ENCODE measurements around the gene RFWD3. TPM values are rescaled to one million over a fixed set of nuclear protein-coding genes. Genes with fewer than 3 reads are reported as not detected.
A peak's percentile ranks its signal among the peaks of the same experiment; 100 is the strongest.

RFWD3 gene
- total and polyA plus RNA-seq, 2 of the 13 experiments (the other 11 are each of a cell fraction or from before 2014, with no cell fraction given) = 23.4 to 62.6 TPM

DNA sequence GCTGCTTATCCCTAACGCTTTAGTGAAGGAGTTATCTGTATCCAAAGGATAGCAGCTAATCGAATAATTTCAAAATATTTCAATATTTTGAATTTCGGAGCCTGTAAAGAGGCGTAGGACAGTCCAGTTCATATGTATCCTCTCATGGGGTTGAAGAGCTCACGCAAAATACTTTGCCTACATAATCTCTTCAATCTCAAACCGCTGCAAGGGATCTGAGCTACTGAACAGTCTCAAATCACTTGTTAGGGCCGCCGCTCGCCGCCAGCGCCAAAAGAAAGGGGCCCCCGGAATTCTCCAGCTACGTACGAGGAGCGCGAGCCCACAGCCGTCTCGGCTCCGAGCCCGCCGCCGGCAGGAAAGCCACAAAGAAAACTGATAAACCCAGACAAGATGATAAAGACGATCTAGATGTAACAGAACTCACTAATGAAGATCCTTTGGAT is 601 bp upstream of the RFWD3 start (continued):
- TF ChIP-seq ZNF784 (CRISPR knock-in tag; IDR thresholded peaks at IDR 0.05; ENCODE audit: borderline replicate concordance) = 0 out of 2 replicates have a peak, but pooled peaks have one; percentile 11
- TF ChIP-seq ZBTB20 (CRISPR knock-in tag; IDR thresholded peaks at IDR 0.05; ENCODE audit: borderline replicate concordance, low read depth) = no peak
- TF ChIP-seq ONECUT2 (CRISPR knock-in tag; IDR thresholded peaks at IDR 0.05) = 0 out of 2 replicates have a peak, but pooled peaks have one; percentile 12
- no peak for TF ChIP-seq RFX5 (IDR thresholded peaks at IDR 0.05; ENCODE audit: low read depth, low read length)
- TF ChIP-seq, protein P1, sequence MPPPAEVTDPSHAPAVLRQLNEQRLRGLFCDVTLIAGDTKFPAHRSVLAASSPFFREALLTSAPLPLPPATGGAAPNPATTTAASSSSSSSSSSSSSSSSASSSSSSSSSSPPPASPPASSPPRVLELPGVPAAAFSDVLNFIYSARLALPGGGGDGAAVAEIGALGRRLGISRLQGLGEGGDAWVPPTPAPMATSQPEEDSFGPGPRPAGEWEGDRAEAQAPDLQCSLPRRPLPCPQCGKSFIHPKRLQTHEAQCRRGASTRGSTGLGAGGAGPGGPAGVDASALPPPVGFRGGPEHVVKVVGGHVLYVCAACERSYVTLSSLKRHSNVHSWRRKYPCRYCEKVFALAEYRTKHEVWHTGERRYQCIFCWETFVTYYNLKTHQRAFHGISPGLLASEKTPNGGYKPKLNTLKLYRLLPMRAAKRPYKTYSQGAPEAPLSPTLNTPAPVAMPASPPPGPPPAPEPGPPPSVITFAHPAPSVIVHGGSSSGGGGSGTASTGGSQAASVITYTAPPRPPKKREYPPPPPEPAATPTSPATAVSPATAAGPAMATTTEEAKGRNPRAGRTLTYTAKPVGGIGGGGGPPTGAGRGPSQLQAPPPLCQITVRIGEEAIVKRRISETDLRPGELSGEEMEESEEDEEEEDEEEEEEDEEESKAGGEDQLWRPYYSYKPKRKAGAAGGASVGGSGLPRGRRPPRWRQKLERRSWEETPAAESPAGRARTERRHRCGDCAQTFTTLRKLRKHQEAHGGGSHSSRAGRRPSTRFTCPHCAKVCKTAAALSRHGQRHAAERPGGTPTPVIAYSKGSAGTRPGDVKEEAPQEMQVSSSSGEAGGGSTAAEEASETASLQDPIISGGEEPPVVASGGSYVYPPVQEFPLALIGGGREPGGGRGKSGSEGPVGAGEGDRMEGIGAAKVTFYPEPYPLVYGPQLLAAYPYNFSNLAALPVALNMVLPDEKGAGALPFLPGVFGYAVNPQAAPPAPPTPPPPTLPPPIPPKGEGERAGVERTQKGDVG (CRISPR knock-in tag; IDR thresholded peaks at IDR 0.05; ENCODE audit: borderline replicate concordance) = no peak
- TF ChIP-seq, protein P2, sequence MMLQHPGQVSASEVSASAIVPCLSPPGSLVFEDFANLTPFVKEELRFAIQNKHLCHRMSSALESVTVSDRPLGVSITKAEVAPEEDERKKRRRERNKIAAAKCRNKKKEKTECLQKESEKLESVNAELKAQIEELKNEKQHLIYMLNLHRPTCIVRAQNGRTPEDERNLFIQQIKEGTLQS (CRISPR knock-in tag; IDR thresholded peaks at IDR 0.05) = no peak
- peak; percentile 34; the same call in 1 of the 2 replicates for TF ChIP-seq ERF (CRISPR knock-in tag; IDR thresholded peaks at IDR 0.05)
- no peak for TF ChIP-seq FOXA1 (IDR thresholded peaks at IDR 0.05)
- TF ChIP-seq FOXA1 (CRISPR knock-in tag; IDR thresholded peaks at IDR 0.05) = no peak
- TF ChIP-seq ZNF768 (CRISPR knock-in tag; IDR thresholded peaks at IDR 0.05) = peak; percentile 21; the same call in 1 of the 2 replicates
- TF ChIP-seq, protein P3, sequence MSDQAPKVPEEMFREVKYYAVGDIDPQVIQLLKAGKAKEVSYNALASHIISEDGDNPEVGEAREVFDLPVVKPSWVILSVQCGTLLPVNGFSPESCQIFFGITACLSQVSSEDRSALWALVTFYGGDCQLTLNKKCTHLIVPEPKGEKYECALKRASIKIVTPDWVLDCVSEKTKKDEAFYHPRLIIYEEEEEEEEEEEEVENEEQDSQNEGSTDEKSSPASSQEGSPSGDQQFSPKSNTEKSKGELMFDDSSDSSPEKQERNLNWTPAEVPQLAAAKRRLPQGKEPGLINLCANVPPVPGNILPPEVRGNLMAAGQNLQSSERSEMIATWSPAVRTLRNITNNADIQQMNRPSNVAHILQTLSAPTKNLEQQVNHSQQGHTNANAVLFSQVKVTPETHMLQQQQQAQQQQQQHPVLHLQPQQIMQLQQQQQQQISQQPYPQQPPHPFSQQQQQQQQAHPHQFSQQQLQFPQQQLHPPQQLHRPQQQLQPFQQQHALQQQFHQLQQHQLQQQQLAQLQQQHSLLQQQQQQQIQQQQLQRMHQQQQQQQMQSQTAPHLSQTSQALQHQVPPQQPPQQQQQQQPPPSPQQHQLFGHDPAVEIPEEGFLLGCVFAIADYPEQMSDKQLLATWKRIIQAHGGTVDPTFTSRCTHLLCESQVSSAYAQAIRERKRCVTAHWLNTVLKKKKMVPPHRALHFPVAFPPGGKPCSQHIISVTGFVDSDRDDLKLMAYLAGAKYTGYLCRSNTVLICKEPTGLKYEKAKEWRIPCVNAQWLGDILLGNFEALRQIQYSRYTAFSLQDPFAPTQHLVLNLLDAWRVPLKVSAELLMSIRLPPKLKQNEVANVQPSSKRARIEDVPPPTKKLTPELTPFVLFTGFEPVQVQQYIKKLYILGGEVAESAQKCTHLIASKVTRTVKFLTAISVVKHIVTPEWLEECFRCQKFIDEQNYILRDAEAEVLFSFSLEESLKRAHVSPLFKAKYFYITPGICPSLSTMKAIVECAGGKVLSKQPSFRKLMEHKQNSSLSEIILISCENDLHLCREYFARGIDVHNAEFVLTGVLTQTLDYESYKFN (CRISPR knock-in tag; conservative IDR thresholded peaks at IDR 0.05) = 0 out of 2 replicates have a peak, but pooled peaks have one; percentile 27
- no peak for TF ChIP-seq ZFP36 (IDR thresholded peaks at IDR 0.05; ENCODE audit: borderline replicate concordance, low read depth, low read length, partially characterized antibody)
- no peak for TF ChIP-seq NR2C2 (CRISPR knock-in tag; IDR thresholded peaks at IDR 0.05; ENCODE audit: borderline replicate concordance)
- no peak for TF ChIP-seq PBX2 (CRISPR knock-in tag; IDR thresholded peaks at IDR 0.05)
- TF ChIP-seq MAFF (IDR thresholded peaks at IDR 0.05; ENCODE audit: low read depth, low read length) = no peak
- no peak for TF ChIP-seq ZC3H13 (CRISPR knock-in tag; IDR thresholded peaks at IDR 0.05)
- 0 out of 2 replicates have a peak, but pooled peaks have one; percentile 52 for TF ChIP-seq ZNF777 (CRISPR knock-in tag; IDR thresholded peaks at IDR 0.05)
- 0 out of 2 replicates have a peak, but pooled peaks have one; percentile 19 for TF ChIP-seq ZNF441 (CRISPR knock-in tag; IDR thresholded peaks at IDR 0.05; ENCODE audit: borderline replicate concordance)
- TF ChIP-seq ZNF891 (CRISPR knock-in tag; IDR thresholded peaks at IDR 0.05) = no peak
- TF ChIP-seq, protein P4, sequence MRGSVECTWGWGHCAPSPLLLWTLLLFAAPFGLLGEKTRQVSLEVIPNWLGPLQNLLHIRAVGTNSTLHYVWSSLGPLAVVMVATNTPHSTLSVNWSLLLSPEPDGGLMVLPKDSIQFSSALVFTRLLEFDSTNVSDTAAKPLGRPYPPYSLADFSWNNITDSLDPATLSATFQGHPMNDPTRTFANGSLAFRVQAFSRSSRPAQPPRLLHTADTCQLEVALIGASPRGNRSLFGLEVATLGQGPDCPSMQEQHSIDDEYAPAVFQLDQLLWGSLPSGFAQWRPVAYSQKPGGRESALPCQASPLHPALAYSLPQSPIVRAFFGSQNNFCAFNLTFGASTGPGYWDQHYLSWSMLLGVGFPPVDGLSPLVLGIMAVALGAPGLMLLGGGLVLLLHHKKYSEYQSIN (CRISPR knock-in tag; IDR thresholded peaks at IDR 0.05; ENCODE audit: borderline replicate concordance) = no peak

All from HepG2 (cell line).